GM21526 (cell line): ENCODE data around the gene EAF1.
"Not testable (repeated sequence)": the region's sequence is repeated elsewhere in the genome, so short reads cannot be mapped to it uniquely, and the experiment has no call there.

Source experiments
- ATAC-seq: cut with Tn5 transposase; IDR thresholded peaks from one replicate; pipeline ENCODE4 v1.9.1; 2021; ENCODE audit warnings: moderate library complexity; ENCODE audit not compliant: unreplicated experiment, low FRiP score

EAF1 gene

GRCh38 chr3:15451216-15452113 is 24.1 kb downstream of the EAF1 start:
- no peak for ATAC-seq

DNA sequence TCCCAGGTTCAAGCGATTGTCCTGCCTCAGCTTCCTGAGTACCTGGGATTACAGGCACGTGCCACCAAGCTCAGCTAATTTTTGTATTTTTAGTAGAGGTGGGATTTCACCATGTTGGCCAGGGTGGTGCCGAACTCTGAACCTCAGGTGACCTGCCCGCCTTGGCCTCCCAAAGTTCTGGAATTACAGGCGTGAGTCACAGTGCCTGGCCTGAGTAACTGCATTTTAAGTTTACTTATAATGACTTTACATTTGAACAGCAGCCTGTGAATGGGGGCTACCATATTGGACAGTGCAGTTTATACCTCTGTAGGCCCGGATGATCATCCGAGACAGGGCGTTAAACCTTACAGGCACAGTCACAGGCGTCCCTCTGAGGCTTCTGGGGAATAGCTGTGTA is 24.8 kb downstream of the EAF1 start:
- ATAC-seq = no peak

DNA sequence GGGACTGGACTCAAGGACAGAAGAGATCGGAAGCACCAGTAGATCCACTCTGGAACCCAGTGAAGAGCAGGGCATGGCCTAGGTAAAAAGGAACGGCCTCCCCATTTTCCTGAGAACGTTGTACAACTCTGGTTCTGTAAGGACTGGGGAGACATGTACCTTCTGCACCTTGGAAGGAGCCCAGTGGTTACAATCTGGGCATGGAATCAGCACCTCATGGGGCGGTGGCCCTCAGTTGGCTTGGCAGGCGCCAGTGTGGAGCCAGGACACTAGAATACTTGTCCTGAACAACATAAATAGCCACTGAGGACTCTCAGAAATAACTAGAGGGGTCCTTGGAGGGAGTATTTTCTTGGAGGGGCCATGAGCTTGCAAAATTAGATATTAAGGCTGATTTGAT is 25.6 kb downstream of the EAF1 start:
- no peak for ATAC-seq

GRCh38 chr3:15453501-15453900 is 26.1 kb downstream of the EAF1 start:
- ATAC-seq = no peak

GRCh38 chr3:15453991-15454625 is 26.7 kb downstream of the EAF1 start:
- no peak for ATAC-seq

DNA sequence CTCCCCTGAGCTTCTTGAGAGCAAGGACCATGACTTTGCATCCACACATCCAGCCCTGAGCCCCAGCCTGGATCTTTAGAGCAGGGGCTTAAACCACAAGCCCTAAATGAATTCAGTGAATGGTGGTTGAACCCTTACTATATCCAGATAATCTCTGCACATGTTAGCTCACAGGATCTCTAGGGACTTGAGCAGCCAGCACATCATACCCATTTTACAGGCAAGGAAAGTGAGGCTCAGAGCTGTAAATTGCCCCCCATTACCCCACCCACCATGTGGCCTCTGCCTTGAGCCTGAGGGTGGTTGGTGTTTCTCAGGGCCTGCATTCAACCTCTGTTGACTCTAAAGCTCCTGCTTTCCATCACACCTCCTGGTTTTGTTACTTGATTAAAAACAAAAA is 27.6 kb downstream of the EAF1 start:
- no peak for ATAC-seq

DNA sequence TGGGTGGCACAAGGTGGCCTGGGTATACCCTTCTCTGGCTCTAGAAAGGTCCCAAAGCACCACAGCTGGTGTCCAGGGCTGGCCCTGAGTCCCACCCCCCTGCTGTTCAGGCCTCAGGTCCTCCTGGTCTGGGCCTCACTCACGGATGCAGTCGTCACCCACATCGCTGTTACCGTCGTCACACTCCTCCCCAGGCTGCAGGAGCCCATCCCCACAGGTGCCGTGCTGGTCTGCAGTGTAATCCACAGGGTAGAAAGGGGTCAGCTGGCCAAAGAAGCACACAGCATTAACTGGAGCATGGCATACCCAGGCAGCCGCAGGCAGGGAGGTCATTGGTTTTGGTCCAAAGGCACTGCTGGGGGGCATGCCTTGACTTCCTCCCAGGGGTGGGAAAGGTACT is 28.4 kb downstream of the EAF1 start:
- ATAC-seq = no peak

DNA sequence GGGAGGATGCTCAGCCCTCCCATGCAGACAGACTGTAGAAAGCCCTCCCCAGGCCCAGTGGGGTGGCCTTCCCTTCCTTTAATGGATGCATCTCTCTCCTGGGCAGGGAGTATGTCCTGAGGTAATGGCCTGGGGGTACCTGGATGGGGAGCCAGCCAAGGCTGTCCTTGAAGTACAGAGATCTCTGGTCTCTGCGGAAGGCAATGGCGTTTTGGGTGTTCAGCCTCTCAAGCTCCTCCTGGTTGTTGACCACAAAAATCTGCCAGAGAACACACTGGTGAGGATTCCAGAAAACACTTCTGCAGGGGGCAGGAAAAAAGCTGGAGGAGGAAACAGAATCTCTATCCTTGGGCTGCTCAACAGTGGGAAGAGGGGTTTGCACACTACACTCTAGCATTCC is 28.9 kb downstream of the EAF1 start:
- no peak for ATAC-seq

DNA sequence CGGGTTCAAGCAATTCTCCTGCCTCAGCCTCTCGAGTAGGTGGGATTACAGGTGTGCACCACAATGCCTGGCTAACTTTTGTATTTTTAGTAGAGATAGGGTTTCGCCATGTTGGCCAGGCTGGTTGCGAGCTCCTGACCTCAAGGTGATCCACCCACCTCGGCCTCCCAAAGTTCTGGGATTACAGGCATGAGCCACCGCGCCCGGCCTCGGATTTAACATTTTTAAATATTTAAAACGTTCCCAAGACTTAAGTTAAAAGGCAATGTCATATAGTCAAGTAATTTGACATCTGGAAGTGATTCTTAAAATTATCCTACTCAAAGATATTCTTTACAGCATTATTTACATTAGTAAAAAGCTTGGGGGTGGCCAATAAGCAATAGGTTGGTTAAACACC is 29.5 kb downstream of the EAF1 start:
- ATAC-seq = not testable (repeated sequence)

DNA sequence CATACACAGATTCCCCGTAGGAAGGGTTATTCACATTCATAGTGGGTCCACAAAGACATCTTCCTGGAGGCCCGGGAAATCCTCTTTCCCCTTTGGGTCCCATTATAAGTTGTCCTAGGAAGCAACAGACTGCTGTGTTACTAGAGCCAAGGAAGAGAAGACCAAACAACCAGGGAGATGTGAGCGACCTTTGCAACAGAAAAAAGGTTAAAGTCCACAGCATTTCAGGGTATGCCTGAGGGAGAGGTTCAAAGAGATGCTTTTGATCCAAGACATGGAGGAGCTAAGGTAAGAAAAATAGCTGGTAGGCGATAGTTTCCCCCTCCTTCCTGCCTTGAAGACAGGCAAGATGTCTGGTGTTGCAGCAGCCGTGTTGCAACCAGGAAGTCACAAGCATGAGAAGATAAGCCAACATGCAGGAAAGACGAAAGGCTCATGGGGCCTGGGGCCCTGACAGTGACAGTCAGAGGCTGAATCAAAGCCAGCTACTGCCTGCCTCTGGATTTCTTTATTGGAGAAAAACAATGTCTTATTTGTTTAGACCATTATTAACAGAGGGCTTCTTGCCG is 30.9 kb downstream of the EAF1 start:
- no peak for ATAC-seq

DNA sequence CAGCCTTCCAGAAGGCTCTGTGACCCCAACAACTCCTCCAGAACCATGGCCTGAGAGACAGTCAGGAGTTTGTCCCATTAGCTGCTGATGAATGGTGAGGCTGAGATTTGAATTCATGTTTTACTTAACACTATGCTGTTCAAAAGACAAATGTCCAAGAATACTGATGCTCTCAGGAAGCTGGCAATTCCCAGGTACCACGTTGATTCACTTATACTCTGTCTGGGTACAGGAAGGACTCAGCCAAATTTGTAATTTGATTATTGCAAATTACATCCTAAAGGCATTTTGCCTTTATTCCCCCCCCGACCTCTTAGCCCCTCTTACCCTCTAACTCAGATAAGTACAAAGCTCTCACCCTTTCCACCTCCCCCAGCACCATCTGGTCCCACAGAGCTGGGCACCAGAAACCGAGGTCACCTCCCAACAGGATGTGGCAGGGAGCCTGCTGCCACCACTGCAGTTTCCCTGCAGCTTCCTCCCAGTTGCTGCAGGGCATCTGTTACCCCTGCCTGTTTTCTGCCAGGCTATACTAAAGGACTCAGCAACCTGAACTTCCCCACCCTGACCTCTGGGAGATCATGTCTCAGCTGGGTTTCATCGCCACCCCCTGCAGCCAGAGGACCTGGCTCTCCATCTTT is 33.6 kb downstream of the EAF1 start:
- ATAC-seq = no peak

GRCh38 chr3:15462451-15462850 is 35.1 kb downstream of the EAF1 start:
- ATAC-seq = no peak

- no peak for ATAC-seq
Measured at GRCh38 chr3:15465876-15466585, 38.6 kb downstream of the EAF1 start.

GRCh38 chr3:15467227-15468181 is 40.1 kb downstream of the EAF1 start:
- no peak for ATAC-seq

GRCh38 chr3:15470261-15470660 is 42.9 kb downstream of the EAF1 start:
- ATAC-seq = no peak

- no peak for ATAC-seq
Measured at GRCh38 chr3:15470849-15471248, 43.5 kb downstream of the EAF1 start.

GRCh38 chr3:15471861-15472260 is 44.5 kb downstream of the EAF1 start:
- no peak for ATAC-seq

DNA sequence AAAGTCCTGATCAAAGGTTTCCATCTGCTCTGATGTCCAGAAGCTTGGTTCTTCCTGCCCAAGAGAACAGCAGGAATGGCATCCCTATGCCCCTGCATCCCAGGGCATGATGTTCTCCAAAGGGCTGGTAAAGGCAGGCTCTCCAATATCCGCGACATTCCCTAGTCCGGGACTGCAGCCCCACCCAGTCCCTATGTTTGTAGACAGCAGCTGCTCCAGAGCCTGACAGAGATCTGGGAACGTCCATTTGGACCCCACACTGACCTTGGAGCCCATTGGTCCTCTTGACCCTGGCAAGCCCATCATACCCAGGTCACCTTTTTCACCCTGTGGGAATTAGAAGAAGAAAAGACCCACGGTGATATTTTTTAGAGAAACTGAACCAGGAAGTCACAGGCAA is 47.8 kb downstream of the EAF1 start:
- no peak for ATAC-seq

- no peak for ATAC-seq
Measured at GRCh38 chr3:15476378-15476777, 49.0 kb downstream of the EAF1 start.
